Activated naive CD4-positive, alpha-beta T cell treated with anti-CD3 and anti-CD28 coated beads, Interleukin-2, amount 10 ng/mL, durations not matched to agents 7 days and 5 days (primary cell): ENCODE measurements around the gene TMEM219.
"Not testable (repeated sequence)": the region's sequence is repeated elsewhere in the genome, so short reads cannot be mapped to it uniquely, and the experiment has no call there.

ENCODE experiments used
- CTCF ChIA-PET: fragments of 350-600 bp; sonication (Branson Sonifier 250); formaldehyde crosslinking; loops from one replicate; lab custom pipeline; 2021; ENCODE audit warnings: antibody characterized with exemption; lab: Charles Lee
- DNase-seq: peaks from one replicate; pipeline ENCODE4 v3.0.0-alpha.2; 2020
- H3K27ac Mint-ChIP-seq: one replicate; pipeline ENCODE4 v1.8.0; 2021; ENCODE audit warnings: mild to moderate bottlenecking, moderate library complexity, mixed read lengths
- H3K27me3 Mint-ChIP-seq: one replicate; pipeline ENCODE4 v1.8.0; 2021; ENCODE audit warnings: mild to moderate bottlenecking, mixed read lengths
- H3K36me3 Mint-ChIP-seq: one replicate; pipeline ENCODE4 v1.8.0; 2021; ENCODE audit warnings: mixed read lengths
- H3K4me1 Mint-ChIP-seq: one replicate; pipeline ENCODE4 v1.8.0; 2021; ENCODE audit warnings: mixed read lengths
- H3K4me3 Mint-ChIP-seq: one replicate; pipeline ENCODE4 v1.8.0; 2021; ENCODE audit warnings: mild to moderate bottlenecking, moderate library complexity, mixed read lengths
- H3K9me3 Mint-ChIP-seq: one replicate; pipeline ENCODE4 v1.8.0; 2021; ENCODE audit warnings: mixed read lengths

TMEM219 gene

GRCh38 chr16:30011714-30012504 is 50.0 kb downstream of the TMEM219 start:
- Mint-ChIP-seq H3K36me3 (no peaks in the 10 kb centered on the region), H3K4me3 (peak overlapping the region; percentile 62), H3K27me3 (peaks cover 85% of the 10 kb centered on the region), H3K27ac (no peak overlapping the region), H3K4me1 (peaks cover 11% of the 10 kb centered on the region), H3K9me3 (no peaks in the 10 kb centered on the region)
- no peak for DNase-seq
- CTCF ChIA-PET: no interaction called here

- Mint-ChIP-seq H3K27me3 (peaks cover 88% of the 10 kb centered on the region), H3K4me1 (peaks cover 11% of the 10 kb centered on the region)
- H3K27ac Mint-ChIP-seq, H3K36me3 Mint-ChIP-seq, H3K9me3 Mint-ChIP-seq, DNase-seq, H3K4me3 Mint-ChIP-seq, CTCF ChIA-PET: not testable (repeated sequence)
Measured at GRCh38 chr16:30012598-30012997, 50.7 kb downstream of the TMEM219 start.

DNA sequence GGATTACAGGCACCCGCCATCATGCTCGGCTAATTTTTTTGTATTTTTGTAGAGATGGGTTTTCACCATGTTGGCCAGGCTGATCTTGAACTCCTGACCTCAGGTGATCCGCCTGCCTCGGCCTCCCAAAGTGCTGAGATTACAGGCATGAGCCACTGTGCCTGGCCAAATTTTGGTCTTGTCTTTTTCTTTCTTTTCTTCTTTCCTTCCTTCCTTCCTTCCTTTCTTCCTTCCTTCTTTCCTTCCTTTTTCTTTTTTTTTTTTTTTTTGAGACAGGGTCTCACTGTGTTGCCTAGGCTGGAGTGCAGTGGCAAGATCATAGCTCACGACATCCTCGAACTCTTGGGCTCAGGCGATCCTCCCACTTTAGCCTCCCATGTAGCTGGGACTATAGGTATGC is 53.6 kb downstream of the TMEM219 start:
- CTCF ChIA-PET: interaction anchor here (1.0 kb wide), 1 partner anchor 17 kb away, joined by 4 read pairs; no protein-coding TSS in a partner anchor
- DNase-seq, H3K36me3 Mint-ChIP-seq, H3K9me3 Mint-ChIP-seq, H3K27ac Mint-ChIP-seq, H3K4me1 Mint-ChIP-seq, H3K4me3 Mint-ChIP-seq: not testable (repeated sequence)
- peaks cover 87% of the 10 kb centered on the region for H3K27me3 Mint-ChIP-seq

GRCh38 chr16:30016555-30017276 is 54.8 kb downstream of the TMEM219 start:
- CTCF ChIA-PET: interaction anchor here (0.6 to 1.4 kb wide), 2 partner anchors 168 to 317 kb away, joined by 3 to 4 read pairs; no protein-coding TSS in a partner anchor
- Mint-ChIP-seq H3K9me3 (no peaks in the 10 kb centered on the region), H3K27ac (no peak overlapping the region), H3K27me3 (peaks cover 87% of the 10 kb centered on the region), H3K4me3 (no peak overlapping the region), H3K36me3 (no peaks in the 10 kb centered on the region), H3K4me1 (peaks cover 14% of the 10 kb centered on the region)
- no peak for DNase-seq

- CTCF ChIA-PET: interaction anchor here (0.6 to 2.3 kb wide), 4 partner anchors 12 to 317 kb away, joined by 3 to 9 read pairs (median 6); partner anchors contain the start of gene TLCD3B
Measured at GRCh38 chr16:30017277-30017656, 55.4 kb downstream of the TMEM219 start.

GRCh38 chr16:30017937-30018336 is 56.1 kb downstream of the TMEM219 start:
- not testable (repeated sequence) for H3K36me3 Mint-ChIP-seq, DNase-seq, H3K4me3 Mint-ChIP-seq, H3K27ac Mint-ChIP-seq, H3K9me3 Mint-ChIP-seq
- Mint-ChIP-seq H3K27me3 (peaks cover 78% of the 10 kb centered on the region), H3K4me1 (peaks cover 12% of the 10 kb centered on the region)
- CTCF ChIA-PET: interaction anchor here (1.4 to 2.3 kb wide), 3 partner anchors 13 to 169 kb away, joined by 4 to 9 read pairs (median 7); partner anchors contain the start of gene TLCD3B

More at GRCh38 chr16:30017277-30017656, 55.4 kb downstream of the TMEM219 start:
- Mint-ChIP-seq H3K36me3 (no peaks in the 10 kb centered on the region), H3K9me3 (no peaks in the 10 kb centered on the region), H3K4me3 (no peak overlapping the region), H3K27me3 (peaks cover 84% of the 10 kb centered on the region), H3K27ac (no peak overlapping the region), H3K4me1 (peaks cover 12% of the 10 kb centered on the region)
- DNase-seq: no peak

DNA sequence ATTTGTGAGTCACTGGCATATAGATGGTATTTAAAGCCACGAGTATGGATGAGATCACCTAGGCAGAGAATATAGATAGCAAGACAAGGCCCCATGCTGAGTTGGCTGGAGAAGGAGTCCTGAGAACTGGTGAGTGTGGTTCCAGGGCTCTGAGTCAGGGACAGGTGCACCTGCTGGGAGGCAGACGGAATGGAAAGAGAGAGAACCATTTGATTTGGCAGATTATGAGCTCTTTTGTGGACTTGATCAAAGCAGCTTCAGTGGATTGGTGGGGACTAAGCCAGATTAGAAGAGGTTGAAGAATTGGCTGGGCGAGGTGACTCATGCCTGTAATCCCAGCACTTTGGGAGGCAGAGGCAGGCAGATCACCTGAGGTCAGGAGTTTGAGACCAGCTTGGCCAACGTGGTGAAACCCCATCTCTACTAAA is 56.9 kb downstream of the TMEM219 start:
- CTCF ChIA-PET: interaction anchor here (0.6 to 2.3 kb wide), 5 partner anchors 12 to 170 kb away, joined by 3 to 9 read pairs (median 4); partner anchors contain the start of gene TLCD3B

More for the DNA sequence above, 56.9 kb downstream of the TMEM219 start:
- H3K36me3 Mint-ChIP-seq: no peaks in the 10 kb centered on the region
- H3K27me3 Mint-ChIP-seq: peaks cover 78% of the 10 kb centered on the region
- no peak overlapping the region for H3K27ac Mint-ChIP-seq
- no peak for DNase-seq
- H3K4me3 Mint-ChIP-seq: no peak overlapping the region
- no peaks in the 10 kb centered on the region for H3K9me3 Mint-ChIP-seq
- H3K4me1 Mint-ChIP-seq: peaks cover 12% of the 10 kb centered on the region
